Transverse colon (tissue), 4 donors: Measurements from ENCODE around the gene LHX3. TPM values are rescaled to one million over a fixed set of nuclear protein-coding genes. Genes with fewer than 3 reads are reported as not detected.

ENCODE experiments used
- DNase-seq: peaks from one replicate; pipeline ENCODE4 v3.0.0-alpha.2; 2019
- H3K27ac ChIP-seq, 4 donors: fragments of 200-600 bp; sonication (generic); 2 replicates each; pipeline ENCODE4 v1.5.1; 2016 to 2018; ENCODE audit warnings: inconsistent platforms in 4 of 4
- H3K27me3 ChIP-seq: fragments of 200-600 bp; sonication (generic); 2 replicates; pipeline ENCODE4 v1.5.1; 2017; ENCODE audit warnings: inconsistent platforms
- H3K36me3 ChIP-seq, 4 donors: fragments of 200-600 bp; sonication (generic); 2 replicates each; pipeline ENCODE4 v1.5.1; 2017 to 2019; ENCODE audit warnings: inconsistent platforms in 4 of 4
- H3K4me1 ChIP-seq, 4 donors: fragments of 200-600 bp; sonication (generic); 2 replicates each; pipeline ENCODE4 v1.5.1; 2017 to 2020; ENCODE audit warnings: inconsistent platforms in 4 of 4
- H3K4me3 ChIP-seq, 4 donors: fragments of 200-600 bp; sonication (generic); 1 replicate in 1 of 4; 2 replicates in 3 of 4; pipeline versions ENCODE4 v1.5.1 to v1.6.1; 2017 to 2019; ENCODE audit warnings: inconsistent platforms in 4 of 4
- H3K9me3 ChIP-seq, 2 donors: fragments of 200-600 bp; sonication (generic); 2 replicates each; pipeline ENCODE4 v1.5.1; 2017 to 2019; ENCODE audit warnings: inconsistent platforms in 2 of 2
- EP300 ChIP-seq: sonication (generic); formaldehyde crosslinking; IDR thresholded peaks from one replicate; pipeline ENCODE4 v1.6.1; 2017; ENCODE audit warnings: antibody characterized with exemption, low read depth
- POLR2A ChIP-seq: fragments of 450-650 bp; IDR thresholded peaks from one replicate; pipeline ENCODE4 v1.6.1; 2016; ENCODE audit warnings: antibody characterized with exemption, mild to moderate bottlenecking, moderate library complexity
- POLR2AphosphoS5 ChIP-seq, 3 donors: sonication (generic); formaldehyde crosslinking; IDR thresholded peaks; one replicate each; pipeline ENCODE4 v1.6.1; 2016; ENCODE audit warnings: antibody characterized with exemption in 3 of 3
- WGBS, 2 donors: methylation state at CpG; one replicate each; pipeline ENCODE4 v1.1.5; 2018; ENCODE audit warnings: low coverage in 1 of 2; 5-methylcytosine and 5-hydroxymethylcytosine counted together
- in situ Hi-C, 4 donors: fragments of 200-750 bp; cut with MboI; loops; one replicate each; pipeline versions ENCODE4 v1.15.0 to v1.15.1; 2017; ENCODE audit warnings: low sequenced_read_pairs in 3 of 4, low pct_ligation_motif_present in 1 of 4, low pct_unique_long_range_greater_than_20kb in 1 of 4
- intact Hi-C: fragments of 100-400 bp; cut with DNase I; formaldehyde crosslinking; loops from one replicate; pipeline ENCODE4 v1.15.1; 2023; ENCODE audit warnings: low total_unique reads
- total RNA-seq, 4 donors: library from RNA; depleted of rRNA; stranded (reverse); fragments of >200 nt; gene quantifications; one replicate each; pipeline ENCODE4 v1.1.0, GENCODE V29; 2016
- TF ChIP-seq, protein P1 (sequence below), 5 experiments: fragments of 200-600 bp in 3 of 5; fragments of 450-650 bp in 2 of 5; sonication (generic) in 3 of 5; IDR thresholded peaks; 1 replicate in 2 of 5; 2 replicates in 3 of 5; pipeline ENCODE4 v1.5.1; 2016 to 2017; ENCODE audit warnings: antibody characterized with exemption in 5 of 5, inconsistent platforms in 3 of 5, mild to moderate bottlenecking in 2 of 5, moderate library complexity in 1 of 5

The LHX3 gene
- total RNA-seq, 4 donors from 2014 or later, result not detected

DNA sequence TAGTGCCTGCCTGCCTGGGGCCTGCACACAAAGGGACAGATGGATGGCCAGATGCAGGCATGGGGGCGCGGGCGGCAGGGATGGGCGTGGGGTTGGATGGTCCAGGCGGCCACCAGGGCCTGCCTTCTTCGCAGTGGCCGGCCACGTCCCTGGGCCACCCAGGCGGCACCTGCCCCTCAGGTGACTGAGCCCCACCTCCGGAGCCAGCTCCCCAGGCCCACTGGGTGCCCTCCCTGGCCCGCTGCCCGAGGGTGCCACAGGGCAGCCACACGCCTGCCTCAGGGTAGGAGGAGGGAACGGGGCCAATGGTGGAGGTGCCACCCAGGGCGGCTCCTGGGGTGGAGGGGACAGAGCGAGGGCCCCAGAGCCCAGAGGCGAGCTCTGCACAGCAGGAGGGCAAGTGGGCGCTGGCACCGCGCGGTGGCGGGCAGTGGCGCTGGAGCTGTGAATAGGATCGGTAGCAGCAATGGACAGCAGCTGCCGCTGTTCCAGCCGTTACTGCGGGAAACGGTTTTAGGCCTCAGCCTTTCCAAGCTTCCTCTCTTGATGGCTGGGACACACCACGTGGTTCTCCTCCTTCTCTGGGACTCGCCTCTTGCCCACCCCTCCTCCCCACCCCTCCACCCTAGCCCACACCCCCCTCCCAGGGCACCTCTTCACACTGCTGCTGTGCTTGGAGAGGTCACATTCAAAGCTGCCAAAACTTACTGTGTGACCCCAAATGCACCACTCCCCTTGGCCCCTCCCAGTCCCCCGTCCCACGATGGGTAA, 19.1 kb downstream of the LHX3 start:
- Histone ChIP-seq H3K27me3 (peaks cover 78% of the 10 kb centered on the region), H3K36me3 (no peaks in the 10 kb centered on the region), H3K27ac (no peak overlapping the region), H3K4me1 (no peaks in the 10 kb centered on the region), H3K4me3 (no peak overlapping the region), H3K9me3 (no peaks in the 10 kb centered on the region)
- in situ Hi-C loops (no loop called here), intact Hi-C loops (no loop called here)
- 56% methylated on average over 32 of the region's 32 CpGs; no CpG with 5 or more reads in 1 of the 2 donors for WGBS, 2 donors
- DNase-seq, result no peak
- TF ChIP-seq EP300 (no peak), POLR2AphosphoS5 (IDR thresholded peaks at IDR 0.05) (no peak), POLR2A (no peak)
- TF ChIP-seq, protein P1, sequence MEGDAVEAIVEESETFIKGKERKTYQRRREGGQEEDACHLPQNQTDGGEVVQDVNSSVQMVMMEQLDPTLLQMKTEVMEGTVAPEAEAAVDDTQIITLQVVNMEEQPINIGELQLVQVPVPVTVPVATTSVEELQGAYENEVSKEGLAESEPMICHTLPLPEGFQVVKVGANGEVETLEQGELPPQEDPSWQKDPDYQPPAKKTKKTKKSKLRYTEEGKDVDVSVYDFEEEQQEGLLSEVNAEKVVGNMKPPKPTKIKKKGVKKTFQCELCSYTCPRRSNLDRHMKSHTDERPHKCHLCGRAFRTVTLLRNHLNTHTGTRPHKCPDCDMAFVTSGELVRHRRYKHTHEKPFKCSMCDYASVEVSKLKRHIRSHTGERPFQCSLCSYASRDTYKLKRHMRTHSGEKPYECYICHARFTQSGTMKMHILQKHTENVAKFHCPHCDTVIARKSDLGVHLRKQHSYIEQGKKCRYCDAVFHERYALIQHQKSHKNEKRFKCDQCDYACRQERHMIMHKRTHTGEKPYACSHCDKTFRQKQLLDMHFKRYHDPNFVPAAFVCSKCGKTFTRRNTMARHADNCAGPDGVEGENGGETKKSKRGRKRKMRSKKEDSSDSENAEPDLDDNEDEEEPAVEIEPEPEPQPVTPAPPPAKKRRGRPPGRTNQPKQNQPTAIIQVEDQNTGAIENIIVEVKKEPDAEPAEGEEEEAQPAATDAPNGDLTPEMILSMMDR (IDR thresholded peaks at IDR 0.05), result no peak

- Histone ChIP-seq H3K27me3 (peaks cover 73% of the 10 kb centered on the region), H3K9me3 (no peaks in the 10 kb centered on the region), H3K4me1 (no peaks in the 10 kb centered on the region), H3K27ac (no peak overlapping the region), H3K4me3 (no peak overlapping the region), H3K36me3 (no peaks in the 10 kb centered on the region)
- no peak for DNase-seq
- TF ChIP-seq EP300, result no peak
- TF ChIP-seq, protein P1 (IDR thresholded peaks at IDR 0.05), result no peak
- no peak for TF ChIP-seq POLR2A
- 51% methylated on average over 13 of the region's 19 CpGs; no CpG with 5 or more reads in 1 of the 2 donors for WGBS, 2 donors
- in situ Hi-C loops, result no loop called here
- intact Hi-C loops, result no loop called here
These were observed 19.9 kb downstream of the LHX3 start for GRCh38 chr9:136185066-136185465.

GRCh38 chr9:136182850-136183422, 22.0 kb downstream of the LHX3 start:
- no peaks in the 10 kb centered on the region for H3K9me3 ChIP-seq
- intact Hi-C loops, result no loop called here
- H3K27me3 ChIP-seq, result peaks cover 79% of the 10 kb centered on the region
- H3K27ac ChIP-seq, result no peak overlapping the region
- no peaks in the 10 kb centered on the region for H3K36me3 ChIP-seq
- no peaks in the 10 kb centered on the region for H3K4me1 ChIP-seq
- in situ Hi-C loops, result no loop called here
- H3K4me3 ChIP-seq, result no peak overlapping the region
- no peak for DNase-seq
- TF ChIP-seq EP300, result no peak
- no peak for TF ChIP-seq POLR2AphosphoS5 (IDR thresholded peaks at IDR 0.05)
- TF ChIP-seq POLR2A, result no peak
- TF ChIP-seq, protein P1 (IDR thresholded peaks at IDR 0.05), result no peak
- WGBS, 2 donors, result 80% methylated on average over 13 of the region's 18 CpGs; no CpG with 5 or more reads in 1 of the 2 donors

DNA sequence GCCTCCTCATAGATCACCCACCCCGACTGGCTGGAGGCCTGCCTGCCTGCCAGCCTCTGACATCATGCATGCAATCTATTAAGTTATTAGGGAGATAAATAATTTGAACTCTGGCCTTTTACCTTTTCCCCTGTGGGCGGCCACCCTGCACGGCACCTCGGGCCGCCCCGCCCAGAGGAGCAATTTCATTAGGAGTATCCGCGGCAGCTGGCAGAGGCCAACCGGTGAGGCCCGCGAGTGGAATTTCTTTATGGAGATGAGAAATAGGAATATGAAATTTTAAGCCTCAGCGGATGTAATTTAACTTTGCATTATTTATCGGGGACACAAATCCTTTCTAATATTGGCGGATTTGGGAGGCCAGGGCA, 22.5 kb downstream of the LHX3 start:
- no peak overlapping the region for H3K27ac ChIP-seq
- H3K9me3 ChIP-seq, result no peaks in the 10 kb centered on the region
- no peak overlapping the region for H3K4me3 ChIP-seq
- no peaks in the 10 kb centered on the region for H3K36me3 ChIP-seq
- WGBS, 2 donors, result 53 to 57% methylated on average over 9 to 14 of the region's 14 CpGs
- DNase-seq, result no peak
- TF ChIP-seq POLR2A (no peak), POLR2AphosphoS5 (IDR thresholded peaks at IDR 0.05) (no peak), EP300 (no peak)
- TF ChIP-seq, protein P1 (IDR thresholded peaks at IDR 0.05), result no peak
- no peaks in the 10 kb centered on the region for H3K4me1 ChIP-seq
- in situ Hi-C loops, result no loop called here
- intact Hi-C loops, result no loop called here
- H3K27me3 ChIP-seq, result peaks cover 77% of the 10 kb centered on the region
